HEK293 (cell line): Measurements from ENCODE around the gene PLCD4.
A peak's percentile ranks its signal among the peaks of the same experiment; 100 is the strongest.

Source experiments
- BCL11A ChIP-seq: fragments of 450-650 bp; formaldehyde crosslinking; IDR thresholded peaks from 2 replicates; pipeline ENCODE4 v1.5.1; 2016; ENCODE audit warnings: low read depth, missing biosample characterization, missing genetic modification characterization
- FEZF1 ChIP-seq: fragments of 450-650 bp; formaldehyde crosslinking; IDR thresholded peaks from 2 replicates; pipeline ENCODE4 v1.5.1; 2016; ENCODE audit warnings: missing biosample characterization, missing genetic modification characterization
- GLIS2 ChIP-seq: fragments of 450-650 bp; formaldehyde crosslinking; IDR thresholded peaks from 2 replicates; pipeline ENCODE4 v1.5.1; 2016; ENCODE audit warnings: missing biosample characterization, missing genetic modification characterization
- MEIS1 ChIP-seq: sonication (generic); formaldehyde crosslinking; IDR thresholded peaks from 2 replicates; pipeline ENCODE4 v1.8.1; 2022; ENCODE audit warnings: missing genetic modification reagents, mild to moderate bottlenecking, borderline replicate concordance
- RBAK ChIP-seq: fragments of 450-650 bp; formaldehyde crosslinking; IDR thresholded peaks from 2 replicates; pipeline ENCODE4 v1.5.1; 2016; ENCODE audit warnings: missing biosample characterization, missing genetic modification characterization
- YY2 ChIP-seq: fragments of 450-650 bp; formaldehyde crosslinking; IDR thresholded peaks from 2 replicates; pipeline ENCODE4 v1.5.1; 2016; ENCODE audit warnings: missing biosample characterization, missing genetic modification characterization
- ZBTB20 ChIP-seq: fragments of 450-650 bp; formaldehyde crosslinking; IDR thresholded peaks from 2 replicates; pipeline ENCODE4 v1.5.1; 2016; ENCODE audit warnings: missing biosample characterization, missing genetic modification characterization
- ZBTB21 ChIP-seq: fragments of 450-650 bp; formaldehyde crosslinking; IDR thresholded peaks from 2 replicates; pipeline ENCODE4 v1.5.1; 2017; ENCODE audit warnings: missing biosample characterization, missing genetic modification characterization
- ZBTB7A ChIP-seq: fragments of 450-650 bp; formaldehyde crosslinking; IDR thresholded peaks from 2 replicates; pipeline ENCODE4 v1.5.1; 2016; ENCODE audit warnings: low read depth, missing biosample characterization, missing genetic modification characterization
- ZIC2 ChIP-seq: fragments of 450-650 bp; formaldehyde crosslinking; IDR thresholded peaks from 2 replicates; pipeline ENCODE4 v1.5.1; 2016; ENCODE audit warnings: missing biosample characterization, missing genetic modification characterization
- ZNF10 ChIP-seq: fragments of 450-650 bp; formaldehyde crosslinking; IDR thresholded peaks from 2 replicates; pipeline ENCODE4 v1.5.1; 2017; ENCODE audit warnings: missing biosample characterization, missing genetic modification characterization
- ZNF133 ChIP-seq: fragments of 450-650 bp; formaldehyde crosslinking; IDR thresholded peaks from 2 replicates; pipeline ENCODE4 v1.5.1; 2016; ENCODE audit warnings: missing biosample characterization, missing genetic modification characterization
- ZNF157 ChIP-seq: fragments of 450-650 bp; formaldehyde crosslinking; IDR thresholded peaks from 2 replicates; pipeline ENCODE4 v1.5.1; 2016; ENCODE audit warnings: missing biosample characterization, missing genetic modification characterization
- ZNF174 ChIP-seq: fragments of 450-650 bp; formaldehyde crosslinking; IDR thresholded peaks from 2 replicates; pipeline ENCODE4 v1.5.0; 2017; ENCODE audit warnings: missing biosample characterization, mild to moderate bottlenecking, missing genetic modification characterization
- ZNF335 ChIP-seq: fragments of 450-650 bp; formaldehyde crosslinking; conservative IDR thresholded peaks from 2 replicates; pipeline ENCODE4 v1.5.1; 2016; ENCODE audit warnings: missing biosample characterization, missing genetic modification characterization
- ZNF354C ChIP-seq: fragments of 450-650 bp; formaldehyde crosslinking; IDR thresholded peaks from 2 replicates; pipeline ENCODE4 v1.5.1; 2016; ENCODE audit warnings: missing biosample characterization, missing genetic modification characterization, low read depth, borderline replicate concordance
- ZNF37A ChIP-seq: fragments of 450-650 bp; IDR thresholded peaks from 2 replicates; pipeline ENCODE4 v1.5.1; 2018; ENCODE audit warnings: missing biosample characterization, missing genetic modification characterization
- ZNF391 ChIP-seq: fragments of 450-650 bp; formaldehyde crosslinking; IDR thresholded peaks from 2 replicates; pipeline ENCODE4 v1.5.1; 2016; ENCODE audit warnings: low read depth, missing biosample characterization, missing genetic modification characterization, borderline replicate concordance
- ZNF416 ChIP-seq: fragments of 450-650 bp; formaldehyde crosslinking; IDR thresholded peaks from 2 replicates; pipeline ENCODE4 v1.5.1; 2016; ENCODE audit warnings: missing biosample characterization, missing genetic modification characterization
- ZNF426 ChIP-seq: fragments of 450-650 bp; formaldehyde crosslinking; IDR thresholded peaks from 2 replicates; pipeline ENCODE4 v1.5.1; 2017; ENCODE audit warnings: missing biosample characterization, missing genetic modification characterization, mild to moderate bottlenecking, inconsistent platforms, moderate library complexity
- ZNF510 ChIP-seq: fragments of 450-650 bp; formaldehyde crosslinking; IDR thresholded peaks from 2 replicates; pipeline ENCODE4 v1.5.1; 2018; ENCODE audit warnings: mild to moderate bottlenecking, missing genetic modification characterization, missing biosample characterization; ENCODE audit not compliant: insufficient replicate concordance
- ZNF521 ChIP-seq: fragments of 450-650 bp; formaldehyde crosslinking; IDR thresholded peaks from 2 replicates; pipeline ENCODE4 v1.5.1; 2017; ENCODE audit warnings: missing biosample characterization, mild to moderate bottlenecking, missing genetic modification characterization
- ZNF707 ChIP-seq: fragments of 450-650 bp; formaldehyde crosslinking; IDR thresholded peaks from 2 replicates; pipeline ENCODE4 v1.5.1; 2016; ENCODE audit warnings: missing biosample characterization, missing genetic modification characterization
- ZNF768 ChIP-seq: fragments of 450-650 bp; formaldehyde crosslinking; IDR thresholded peaks from 2 replicates; pipeline ENCODE4 v1.5.1; 2018; ENCODE audit warnings: missing biosample characterization, mild to moderate bottlenecking, missing genetic modification characterization
- TF ChIP-seq, protein P1 (sequence below): fragments of 450-650 bp; formaldehyde crosslinking; IDR thresholded peaks from 2 replicates; pipeline ENCODE4 v1.5.1; 2016; ENCODE audit warnings: missing biosample characterization, missing genetic modification characterization, borderline replicate concordance
- TF ChIP-seq, protein P2 (sequence below): fragments of 450-650 bp; IDR thresholded peaks from 2 replicates; pipeline ENCODE4 v1.5.1; 2018; ENCODE audit warnings: missing biosample characterization, mild to moderate bottlenecking, missing genetic modification characterization
- TF ChIP-seq, protein P3 (sequence below): fragments of 450-650 bp; formaldehyde crosslinking; IDR thresholded peaks from 2 replicates; pipeline ENCODE4 v1.5.1; 2016; ENCODE audit warnings: missing biosample characterization, missing genetic modification characterization, borderline replicate concordance
- TF ChIP-seq, protein P4 (sequence below): fragments of 450-650 bp; formaldehyde crosslinking; IDR thresholded peaks from 2 replicates; pipeline ENCODE4 v1.5.1; 2017; ENCODE audit warnings: missing biosample characterization, missing genetic modification characterization

PLCD4 gene

DNA sequence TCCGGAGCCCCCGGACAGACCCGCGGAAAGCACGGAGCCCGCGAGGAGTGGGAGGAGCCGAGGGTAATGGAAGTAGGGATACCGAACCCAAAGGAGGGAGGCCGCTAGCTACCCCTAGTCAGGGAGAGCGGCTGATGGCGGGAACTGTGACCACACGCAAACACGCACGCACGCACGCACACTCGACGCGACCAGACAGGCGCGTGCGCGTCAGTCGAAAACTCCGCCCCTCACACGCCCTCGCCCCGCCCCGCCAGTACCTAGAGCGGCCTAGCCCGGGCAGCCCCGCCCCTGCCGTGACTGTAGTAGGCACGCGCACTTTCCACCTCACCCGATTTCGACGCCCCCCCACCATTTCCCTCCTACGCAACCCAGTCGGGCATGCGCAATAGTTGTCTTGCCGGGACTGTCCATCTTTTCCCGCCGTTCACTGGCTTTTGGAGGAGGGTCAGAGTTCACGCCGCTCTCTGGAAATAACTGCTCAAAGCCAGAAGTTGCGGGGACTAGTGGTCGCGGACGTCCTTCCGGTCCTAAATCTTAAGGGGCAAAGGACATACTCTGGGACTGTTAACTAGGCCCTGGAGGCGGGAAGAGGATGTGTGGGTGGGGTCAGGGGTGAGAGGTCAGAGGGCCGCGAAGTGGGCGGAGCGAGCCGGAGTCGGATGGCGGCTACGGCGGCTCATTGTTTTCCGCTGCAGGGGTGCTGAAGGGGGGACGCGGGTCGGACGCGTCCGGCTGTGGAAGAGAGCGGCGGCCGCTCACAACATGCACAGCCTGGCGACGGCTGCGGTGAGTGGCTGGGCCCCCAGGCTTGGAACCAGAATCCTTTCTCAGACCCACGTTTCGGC lies 39.3 kb upstream of the PLCD4 start, which contains the start of the genes CNOT9 and USP37 (continued):
- TF ChIP-seq, protein P1, sequence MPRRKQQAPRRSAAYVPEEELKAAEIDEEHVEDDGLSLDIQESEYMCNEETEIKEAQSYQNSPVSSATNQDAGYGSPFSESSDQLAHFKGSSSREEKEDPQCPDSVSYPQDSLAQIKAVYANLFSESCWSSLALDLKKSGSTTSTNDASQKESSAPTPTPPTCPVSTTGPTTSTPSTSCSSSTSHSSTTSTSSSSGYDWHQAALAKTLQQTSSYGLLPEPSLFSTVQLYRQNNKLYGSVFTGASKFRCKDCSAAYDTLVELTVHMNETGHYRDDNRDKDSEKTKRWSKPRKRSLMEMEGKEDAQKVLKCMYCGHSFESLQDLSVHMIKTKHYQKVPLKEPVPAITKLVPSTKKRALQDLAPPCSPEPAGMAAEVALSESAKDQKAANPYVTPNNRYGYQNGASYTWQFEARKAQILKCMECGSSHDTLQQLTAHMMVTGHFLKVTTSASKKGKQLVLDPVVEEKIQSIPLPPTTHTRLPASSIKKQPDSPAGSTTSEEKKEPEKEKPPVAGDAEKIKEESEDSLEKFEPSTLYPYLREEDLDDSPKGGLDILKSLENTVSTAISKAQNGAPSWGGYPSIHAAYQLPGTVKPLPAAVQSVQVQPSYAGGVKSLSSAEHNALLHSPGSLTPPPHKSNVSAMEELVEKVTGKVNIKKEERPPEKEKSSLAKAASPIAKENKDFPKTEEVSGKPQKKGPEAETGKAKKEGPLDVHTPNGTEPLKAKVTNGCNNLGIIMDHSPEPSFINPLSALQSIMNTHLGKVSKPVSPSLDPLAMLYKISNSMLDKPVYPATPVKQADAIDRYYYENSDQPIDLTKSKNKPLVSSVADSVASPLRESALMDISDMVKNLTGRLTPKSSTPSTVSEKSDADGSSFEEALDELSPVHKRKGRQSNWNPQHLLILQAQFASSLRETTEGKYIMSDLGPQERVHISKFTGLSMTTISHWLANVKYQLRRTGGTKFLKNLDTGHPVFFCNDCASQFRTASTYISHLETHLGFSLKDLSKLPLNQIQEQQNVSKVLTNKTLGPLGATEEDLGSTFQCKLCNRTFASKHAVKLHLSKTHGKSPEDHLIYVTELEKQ = no peak
- TF ChIP-seq BCL11A (tag by site-specific recombination) (peak; percentile 100), FEZF1 (tag by site-specific recombination) (peak; percentile 40), ZBTB20 (peak; percentile 35; the same call in 1 of the 2 replicates), ZNF768 (tag by site-specific recombination) (no peak), ZNF707 (tag by site-specific recombination) (no peak), ZNF335 (tag by site-specific recombination) (peak; percentile 96), MEIS1 (no peak), YY2 (tag by site-specific recombination) (peak; percentile 89), ZNF133 (tag by site-specific recombination) (no peak), ZBTB21 (tag by site-specific recombination) (0 out of 2 replicates have a peak, but pooled peaks have one; percentile 14), ZBTB7A (tag by site-specific recombination) (0 out of 2 replicates have a peak, but pooled peaks have one; percentile 60), ZNF426 (tag by site-specific recombination) (no peak), ZIC2 (tag by site-specific recombination) (peak; percentile 41), ZNF510 (tag by site-specific recombination) (no peak), ZNF157 (tag by site-specific recombination) (no peak), ZNF354C (tag by site-specific recombination) (no peak), ZNF416 (no peak), ZNF174 (tag by site-specific recombination) (no peak), RBAK (no peak), GLIS2 (peak; percentile 84), ZNF37A (no peak), ZNF521 (no peak), ZNF391 (tag by site-specific recombination) (no peak), ZNF10 (tag by site-specific recombination) (no peak)
- TF ChIP-seq, protein P2, sequence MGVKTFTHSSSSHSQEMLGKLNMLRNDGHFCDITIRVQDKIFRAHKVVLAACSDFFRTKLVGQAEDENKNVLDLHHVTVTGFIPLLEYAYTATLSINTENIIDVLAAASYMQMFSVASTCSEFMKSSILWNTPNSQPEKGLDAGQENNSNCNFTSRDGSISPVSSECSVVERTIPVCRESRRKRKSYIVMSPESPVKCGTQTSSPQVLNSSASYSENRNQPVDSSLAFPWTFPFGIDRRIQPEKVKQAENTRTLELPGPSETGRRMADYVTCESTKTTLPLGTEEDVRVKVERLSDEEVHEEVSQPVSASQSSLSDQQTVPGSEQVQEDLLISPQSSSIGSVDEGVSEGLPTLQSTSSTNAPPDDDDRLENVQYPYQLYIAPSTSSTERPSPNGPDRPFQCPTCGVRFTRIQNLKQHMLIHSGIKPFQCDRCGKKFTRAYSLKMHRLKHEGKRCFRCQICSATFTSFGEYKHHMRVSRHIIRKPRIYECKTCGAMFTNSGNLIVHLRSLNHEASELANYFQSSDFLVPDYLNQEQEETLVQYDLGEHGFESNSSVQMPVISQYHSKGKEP = no peak
- TF ChIP-seq, protein P3, sequence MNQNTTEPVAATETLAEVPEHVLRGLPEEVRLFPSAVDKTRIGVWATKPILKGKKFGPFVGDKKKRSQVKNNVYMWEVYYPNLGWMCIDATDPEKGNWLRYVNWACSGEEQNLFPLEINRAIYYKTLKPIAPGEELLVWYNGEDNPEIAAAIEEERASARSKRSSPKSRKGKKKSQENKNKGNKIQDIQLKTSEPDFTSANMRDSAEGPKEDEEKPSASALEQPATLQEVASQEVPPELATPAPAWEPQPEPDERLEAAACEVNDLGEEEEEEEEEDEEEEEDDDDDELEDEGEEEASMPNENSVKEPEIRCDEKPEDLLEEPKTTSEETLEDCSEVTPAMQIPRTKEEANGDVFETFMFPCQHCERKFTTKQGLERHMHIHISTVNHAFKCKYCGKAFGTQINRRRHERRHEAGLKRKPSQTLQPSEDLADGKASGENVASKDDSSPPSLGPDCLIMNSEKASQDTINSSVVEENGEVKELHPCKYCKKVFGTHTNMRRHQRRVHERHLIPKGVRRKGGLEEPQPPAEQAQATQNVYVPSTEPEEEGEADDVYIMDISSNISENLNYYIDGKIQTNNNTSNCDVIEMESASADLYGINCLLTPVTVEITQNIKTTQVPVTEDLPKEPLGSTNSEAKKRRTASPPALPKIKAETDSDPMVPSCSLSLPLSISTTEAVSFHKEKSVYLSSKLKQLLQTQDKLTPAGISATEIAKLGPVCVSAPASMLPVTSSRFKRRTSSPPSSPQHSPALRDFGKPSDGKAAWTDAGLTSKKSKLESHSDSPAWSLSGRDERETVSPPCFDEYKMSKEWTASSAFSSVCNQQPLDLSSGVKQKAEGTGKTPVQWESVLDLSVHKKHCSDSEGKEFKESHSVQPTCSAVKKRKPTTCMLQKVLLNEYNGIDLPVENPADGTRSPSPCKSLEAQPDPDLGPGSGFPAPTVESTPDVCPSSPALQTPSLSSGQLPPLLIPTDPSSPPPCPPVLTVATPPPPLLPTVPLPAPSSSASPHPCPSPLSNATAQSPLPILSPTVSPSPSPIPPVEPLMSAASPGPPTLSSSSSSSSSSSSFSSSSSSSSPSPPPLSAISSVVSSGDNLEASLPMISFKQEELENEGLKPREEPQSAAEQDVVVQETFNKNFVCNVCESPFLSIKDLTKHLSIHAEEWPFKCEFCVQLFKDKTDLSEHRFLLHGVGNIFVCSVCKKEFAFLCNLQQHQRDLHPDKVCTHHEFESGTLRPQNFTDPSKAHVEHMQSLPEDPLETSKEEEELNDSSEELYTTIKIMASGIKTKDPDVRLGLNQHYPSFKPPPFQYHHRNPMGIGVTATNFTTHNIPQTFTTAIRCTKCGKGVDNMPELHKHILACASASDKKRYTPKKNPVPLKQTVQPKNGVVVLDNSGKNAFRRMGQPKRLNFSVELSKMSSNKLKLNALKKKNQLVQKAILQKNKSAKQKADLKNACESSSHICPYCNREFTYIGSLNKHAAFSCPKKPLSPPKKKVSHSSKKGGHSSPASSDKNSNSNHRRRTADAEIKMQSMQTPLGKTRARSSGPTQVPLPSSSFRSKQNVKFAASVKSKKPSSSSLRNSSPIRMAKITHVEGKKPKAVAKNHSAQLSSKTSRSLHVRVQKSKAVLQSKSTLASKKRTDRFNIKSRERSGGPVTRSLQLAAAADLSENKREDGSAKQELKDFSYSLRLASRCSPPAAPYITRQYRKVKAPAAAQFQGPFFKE (tag by site-specific recombination) = no peak
- TF ChIP-seq, protein P4, sequence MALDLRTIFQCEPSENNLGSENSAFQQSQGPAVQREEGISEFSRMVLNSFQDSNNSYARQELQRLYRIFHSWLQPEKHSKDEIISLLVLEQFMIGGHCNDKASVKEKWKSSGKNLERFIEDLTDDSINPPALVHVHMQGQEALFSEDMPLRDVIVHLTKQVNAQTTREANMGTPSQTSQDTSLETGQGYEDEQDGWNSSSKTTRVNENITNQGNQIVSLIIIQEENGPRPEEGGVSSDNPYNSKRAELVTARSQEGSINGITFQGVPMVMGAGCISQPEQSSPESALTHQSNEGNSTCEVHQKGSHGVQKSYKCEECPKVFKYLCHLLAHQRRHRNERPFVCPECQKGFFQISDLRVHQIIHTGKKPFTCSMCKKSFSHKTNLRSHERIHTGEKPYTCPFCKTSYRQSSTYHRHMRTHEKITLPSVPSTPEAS (tag by site-specific recombination) = 0 out of 2 replicates have a peak, but pooled peaks have one; percentile 20
